Measurements from ENCODE around the gene PLEKHM2. TPM values are rescaled to one million over a fixed set of nuclear protein-coding genes. Genes with fewer than 3 reads are reported as not detected.

Gene PLEKHM2
- total and polyA plus RNA-seq, 2 of the 8 experiments (the other 6 are each of a cell fraction or from before 2014, with no cell fraction given): 38.3 to 47.6 TPM

DNA sequence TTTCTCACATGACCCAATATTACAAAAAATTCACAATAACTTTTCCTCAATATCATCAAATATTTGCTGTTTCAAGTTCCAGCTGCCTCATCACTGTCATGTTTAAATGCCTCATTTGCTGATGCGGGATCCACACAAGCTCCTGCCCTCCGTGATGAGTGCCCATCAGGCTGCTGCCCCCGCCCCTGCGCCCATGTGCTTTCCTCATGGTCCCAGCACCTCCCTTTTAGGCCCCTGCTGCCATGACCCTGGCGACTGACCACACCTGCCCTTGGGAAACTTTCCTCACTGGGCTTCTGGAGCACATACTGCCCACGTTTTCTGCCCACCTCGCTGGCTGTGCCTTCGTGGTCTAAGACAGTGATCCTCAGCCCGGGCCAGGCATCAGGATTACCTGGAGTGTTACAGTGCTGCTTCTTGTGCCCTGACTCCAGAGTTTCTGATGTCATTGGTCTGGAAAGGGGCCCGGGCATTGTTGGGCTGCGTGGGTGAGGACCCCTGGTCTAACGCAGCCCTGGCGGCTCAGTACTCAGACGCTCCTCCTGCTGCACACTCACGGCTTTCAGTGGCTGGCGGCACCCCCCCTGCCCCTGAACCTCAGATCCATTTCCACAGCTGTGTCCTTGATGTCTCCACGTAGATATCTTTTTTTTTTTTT, 20.5 kb downstream of the PLEKHM2 start:
- Histone ChIP-seq H2BK5ac (ENCODE audit: low read depth, low read length) (no peak overlapping the region), H2AFZ (ENCODE audit: low read length) (no peak overlapping the region), H3K14ac (ENCODE audit: insufficient read length) (no peak overlapping the region), H4K91ac (replicated peaks; ENCODE audit: insufficient read length, low read length) (no peak overlapping the region), H3K23ac (ENCODE audit: insufficient read length) (no peak overlapping the region), H4K8ac (ENCODE audit: extremely low read depth, insufficient read depth, low read length) (peak overlapping the region; percentile 77), H3K79me1 (ENCODE audit: low read depth, low read length) (peaks cover 8% of the 10 kb centered on the region), H3K4me3 (ENCODE audit: extremely low read depth in 1 of 4, insufficient read depth in 2 of 4, low read depth in 3 of 4, low read length in 4 of 4) (no peak overlapping the region), H2BK15ac (ENCODE audit: low read length) (no peak overlapping the region), H3K27ac (ENCODE audit: low read depth, low read length) (no peak overlapping the region), H3K36me3 (ENCODE audit: control insufficient read depth in 2 of 4, insufficient read depth in 4 of 4, low read length in 3 of 4) (no peaks in the 10 kb centered on the region), H2AK5ac (ENCODE audit: low read depth, low read length) (no peak overlapping the region), H4K5ac (ENCODE audit: insufficient read length, low read depth, low read length) (no peak overlapping the region), H3K23me2 (ENCODE audit: low read depth, low read length) (no peaks in the 10 kb centered on the region), H3K9me3 (ENCODE audit: insufficient read depth in 2 of 2, low read depth in 1 of 2, low read length in 1 of 2) (no peaks in the 10 kb centered on the region), H3K9ac (replicated peaks in 1 of 4; ENCODE audit: extremely low read depth in 1 of 4, low read depth in 3 of 4, low read length in 3 of 4) (no peak overlapping the region), H2BK12ac (ENCODE audit: low read depth, low read length) (no peak overlapping the region), H4K20me1 (replicated peaks in 1 of 2; ENCODE audit: control insufficient read depth in 1 of 2, insufficient read depth in 2 of 2, low read length in 2 of 2) (peaks cover 6 to 8% of the 10 kb centered on the region in 2 experiments), H2BK20ac (ENCODE audit: low read length) (no peak overlapping the region), H3K79me2 (ENCODE audit: control insufficient read depth in 1 of 2, insufficient read depth in 2 of 2, low read length in 2 of 2) (peaks cover 0 to 3% of the 10 kb centered on the region in 2 experiments; a peak in 1 of 4 replicates), H3K4ac (replicated peaks; ENCODE audit: insufficient read length, low read depth, low read length) (peak overlapping the region; percentile 78), H3K56ac (replicated peaks; ENCODE audit: insufficient read length, low read depth, low read length) (no peak overlapping the region), H3K18ac (ENCODE audit: extremely low read depth, low read length) (no peak overlapping the region), H2BK120ac (replicated peaks; ENCODE audit: low read depth, low read length) (no peak overlapping the region), H3K4me1 (replicated peaks in 1 of 4; ENCODE audit: control insufficient read depth in 3 of 4, insufficient read depth in 4 of 4, low read length in 3 of 4) (no peaks in the 10 kb centered on the region), H3K27me3 (replicated peaks in 1 of 4; ENCODE audit: control insufficient read depth in 3 of 4, extremely low read depth in 1 of 4, insufficient read depth in 3 of 4, low read length in 3 of 4) (no peaks in the 10 kb centered on the region), H3K4me2 (ENCODE audit: insufficient read depth in 1 of 2, low read depth in 2 of 2, low read length in 2 of 2) (no peak overlapping the region)
- DNase-seq (ENCODE audit: low read depth in 1 of 2, low spot score in 2 of 2) (no peak), FAIRE-seq (no peak)
- 90% methylated on average over 14 of the region's 17 CpGs; no CpG with 5 or more reads in 1 of the 2 experiments for WGBS, 2 experiments (ENCODE audit: extremely low coverage in 1 of 2, insufficient coverage in 1 of 2, insufficient read length in 1 of 2, insufficient replicate concordance in 2 of 2, low coverage in 1 of 2, low lambda C conversion rate in 2 of 2, missing lambda C conversion rate in 1 of 2)
- ChIA-PET POLR2A (ENCODE audit: partially characterized antibody) (no interaction called here), CTCF (ENCODE audit: partially characterized antibody) (interaction anchor here (0.6 to 3.4 kb wide), 7 partner anchors 8 to 69 kb away, joined by 3 to 15 read pairs (median 4); no protein-coding TSS in a partner anchor)
- no peak for TF ChIP-seq SIRT6 (IDR thresholded peaks at IDR 0.05; ENCODE audit: low read length)
- TF ChIP-seq, protein P1, sequence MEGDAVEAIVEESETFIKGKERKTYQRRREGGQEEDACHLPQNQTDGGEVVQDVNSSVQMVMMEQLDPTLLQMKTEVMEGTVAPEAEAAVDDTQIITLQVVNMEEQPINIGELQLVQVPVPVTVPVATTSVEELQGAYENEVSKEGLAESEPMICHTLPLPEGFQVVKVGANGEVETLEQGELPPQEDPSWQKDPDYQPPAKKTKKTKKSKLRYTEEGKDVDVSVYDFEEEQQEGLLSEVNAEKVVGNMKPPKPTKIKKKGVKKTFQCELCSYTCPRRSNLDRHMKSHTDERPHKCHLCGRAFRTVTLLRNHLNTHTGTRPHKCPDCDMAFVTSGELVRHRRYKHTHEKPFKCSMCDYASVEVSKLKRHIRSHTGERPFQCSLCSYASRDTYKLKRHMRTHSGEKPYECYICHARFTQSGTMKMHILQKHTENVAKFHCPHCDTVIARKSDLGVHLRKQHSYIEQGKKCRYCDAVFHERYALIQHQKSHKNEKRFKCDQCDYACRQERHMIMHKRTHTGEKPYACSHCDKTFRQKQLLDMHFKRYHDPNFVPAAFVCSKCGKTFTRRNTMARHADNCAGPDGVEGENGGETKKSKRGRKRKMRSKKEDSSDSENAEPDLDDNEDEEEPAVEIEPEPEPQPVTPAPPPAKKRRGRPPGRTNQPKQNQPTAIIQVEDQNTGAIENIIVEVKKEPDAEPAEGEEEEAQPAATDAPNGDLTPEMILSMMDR (IDR thresholded peaks at IDR 0.05; ENCODE audit: control extremely low read depth in 1 of 3, insufficient read depth in 1 of 3, low read depth in 1 of 3, low read length in 3 of 3): no peak
- no peak for TF ChIP-seq NRF1 (IDR thresholded peaks at IDR 0.05; ENCODE audit: low read depth, low read length)
- no peak for TF ChIP-seq TAF1 (IDR thresholded peaks at IDR 0.05; ENCODE audit: low read depth, low read length)

All from H1 (cell line).